Measurements from ENCODE around the gene C1orf105.

C1orf105 gene

DNA sequence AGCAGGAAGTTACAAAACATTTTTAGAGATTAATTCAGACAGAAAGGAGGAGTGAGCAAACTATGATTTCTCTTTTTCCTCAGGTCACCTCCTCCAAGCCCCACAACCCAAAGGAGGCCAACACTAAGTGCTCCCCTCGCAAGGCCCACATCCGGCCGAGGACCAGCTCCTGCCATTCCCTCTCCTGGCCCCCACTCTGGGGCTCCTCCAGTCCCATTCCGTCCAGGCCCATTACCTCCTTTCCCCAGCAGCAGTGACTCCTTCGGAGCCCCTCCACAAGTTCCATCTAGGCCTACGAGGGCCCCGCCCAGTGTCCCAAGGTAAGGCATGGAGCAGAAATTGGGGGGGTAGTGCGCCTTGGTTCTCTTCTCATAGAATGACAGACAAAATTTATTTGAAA is 32.0 kb upstream of the C1orf105 start:
- DNase-seq (ENCODE audit: low read depth) = no peak
- no peak overlapping the region for H3K4me3 ChIP-seq (ENCODE audit: low read depth, low read length)
- TF ChIP-seq, protein P1, sequence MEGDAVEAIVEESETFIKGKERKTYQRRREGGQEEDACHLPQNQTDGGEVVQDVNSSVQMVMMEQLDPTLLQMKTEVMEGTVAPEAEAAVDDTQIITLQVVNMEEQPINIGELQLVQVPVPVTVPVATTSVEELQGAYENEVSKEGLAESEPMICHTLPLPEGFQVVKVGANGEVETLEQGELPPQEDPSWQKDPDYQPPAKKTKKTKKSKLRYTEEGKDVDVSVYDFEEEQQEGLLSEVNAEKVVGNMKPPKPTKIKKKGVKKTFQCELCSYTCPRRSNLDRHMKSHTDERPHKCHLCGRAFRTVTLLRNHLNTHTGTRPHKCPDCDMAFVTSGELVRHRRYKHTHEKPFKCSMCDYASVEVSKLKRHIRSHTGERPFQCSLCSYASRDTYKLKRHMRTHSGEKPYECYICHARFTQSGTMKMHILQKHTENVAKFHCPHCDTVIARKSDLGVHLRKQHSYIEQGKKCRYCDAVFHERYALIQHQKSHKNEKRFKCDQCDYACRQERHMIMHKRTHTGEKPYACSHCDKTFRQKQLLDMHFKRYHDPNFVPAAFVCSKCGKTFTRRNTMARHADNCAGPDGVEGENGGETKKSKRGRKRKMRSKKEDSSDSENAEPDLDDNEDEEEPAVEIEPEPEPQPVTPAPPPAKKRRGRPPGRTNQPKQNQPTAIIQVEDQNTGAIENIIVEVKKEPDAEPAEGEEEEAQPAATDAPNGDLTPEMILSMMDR (IDR thresholded peaks at IDR 0.05; ENCODE audit: insufficient read depth, low read depth, low read length, missing control alignments) = no peak

DNA sequence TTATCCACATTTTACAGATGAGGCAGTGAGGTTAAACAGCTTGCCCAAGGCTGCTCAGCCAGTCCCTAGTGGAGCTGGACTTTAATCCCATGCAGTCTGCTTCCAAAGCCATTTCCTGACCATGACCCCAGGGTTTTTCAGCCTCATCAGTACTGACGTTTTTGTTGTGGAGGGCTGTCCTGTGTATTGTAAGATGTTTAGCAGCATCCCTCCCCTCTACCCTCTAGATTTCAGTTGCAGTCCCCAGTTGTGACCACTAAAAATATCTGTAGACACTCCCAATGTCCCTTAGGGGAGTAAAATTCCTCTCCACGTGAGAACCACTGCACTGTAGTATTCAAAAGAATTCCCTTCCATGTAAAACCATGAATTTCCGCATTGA is 30.2 kb upstream of the C1orf105 start:
- TF ChIP-seq, protein P1 (IDR thresholded peaks at IDR 0.05; ENCODE audit: insufficient read depth, low read depth, low read length, missing control alignments) = no peak
- H3K4me3 ChIP-seq (ENCODE audit: low read depth, low read length) = no peak overlapping the region; the same call in 1 of the 2 replicates
- DNase-seq (ENCODE audit: low read depth) = peak; percentile 88

DNA sequence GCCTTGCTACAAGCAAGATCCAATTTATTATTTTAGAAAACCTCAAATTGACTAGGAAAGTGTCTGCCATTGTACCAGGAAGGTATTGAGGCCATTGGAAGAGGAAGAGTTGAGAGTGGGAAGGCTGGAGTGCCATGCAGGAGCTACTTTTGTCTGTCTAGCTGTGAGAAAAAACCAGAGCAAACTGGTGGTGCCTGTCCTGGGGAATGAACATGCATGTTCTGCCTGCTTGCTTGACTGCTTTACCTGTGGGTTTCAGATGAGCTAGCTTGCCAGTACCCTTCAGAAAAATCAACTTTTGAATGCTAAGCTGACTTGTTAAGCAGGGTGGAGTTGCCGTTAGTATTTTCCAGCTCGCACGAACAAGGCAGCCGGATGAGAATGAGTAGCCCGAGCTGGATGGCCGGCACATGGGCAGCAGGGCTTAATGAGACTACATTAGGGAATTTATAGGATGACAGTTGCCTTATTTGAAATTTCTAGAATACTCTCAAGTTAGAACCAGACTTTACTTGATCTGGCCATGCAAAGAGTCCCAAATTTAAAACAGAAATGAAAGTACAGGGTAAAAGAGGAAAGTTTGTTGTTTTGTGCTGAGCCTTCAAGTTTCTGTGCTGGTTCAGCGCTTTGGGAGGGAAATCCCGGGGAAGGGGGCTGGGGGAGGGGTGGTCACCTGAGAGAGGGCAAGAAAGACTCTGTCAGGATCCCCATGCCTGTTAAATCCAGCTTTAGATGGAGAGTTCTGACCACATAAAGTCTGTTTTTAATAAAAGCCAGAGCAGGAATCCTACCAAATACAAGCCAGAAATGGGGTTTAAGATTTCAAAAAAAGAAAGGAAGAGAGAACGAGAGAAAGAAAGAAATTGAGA is 29.6 kb upstream of the C1orf105 start:
- H3K4me3 ChIP-seq (ENCODE audit: low read depth, low read length) = peak overlapping the region; percentile 44
- TF ChIP-seq, protein P1 (IDR thresholded peaks at IDR 0.05; ENCODE audit: insufficient read depth, low read depth, low read length, missing control alignments) = no peak
- peak; percentile 97 for DNase-seq (ENCODE audit: low read depth)

DNA sequence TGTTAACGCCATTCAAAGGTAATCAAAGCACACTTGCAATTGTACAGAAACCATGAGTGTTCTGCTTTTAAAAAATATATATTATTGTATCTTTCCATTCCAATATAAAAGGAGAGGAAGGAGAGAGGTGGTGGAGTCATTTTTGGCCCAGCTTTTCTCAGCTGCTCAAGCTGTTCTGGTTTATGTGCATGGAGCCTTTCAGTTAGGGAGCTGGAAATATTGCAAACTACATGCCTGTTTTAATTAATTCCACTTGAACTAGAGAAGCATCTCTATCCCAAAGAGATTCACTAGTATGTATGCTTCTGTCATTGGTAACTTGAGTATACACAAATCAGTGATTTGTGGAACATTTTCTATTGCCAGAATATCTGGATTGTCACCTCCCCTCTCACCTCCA is 28.5 kb upstream of the C1orf105 start:
- peak overlapping the region; percentile 44 for H3K4me3 ChIP-seq (ENCODE audit: low read depth, low read length)
- DNase-seq (ENCODE audit: low read depth) = no peak
- TF ChIP-seq, protein P1 (IDR thresholded peaks at IDR 0.05; ENCODE audit: insufficient read depth, low read depth, low read length, missing control alignments) = no peak

DNA sequence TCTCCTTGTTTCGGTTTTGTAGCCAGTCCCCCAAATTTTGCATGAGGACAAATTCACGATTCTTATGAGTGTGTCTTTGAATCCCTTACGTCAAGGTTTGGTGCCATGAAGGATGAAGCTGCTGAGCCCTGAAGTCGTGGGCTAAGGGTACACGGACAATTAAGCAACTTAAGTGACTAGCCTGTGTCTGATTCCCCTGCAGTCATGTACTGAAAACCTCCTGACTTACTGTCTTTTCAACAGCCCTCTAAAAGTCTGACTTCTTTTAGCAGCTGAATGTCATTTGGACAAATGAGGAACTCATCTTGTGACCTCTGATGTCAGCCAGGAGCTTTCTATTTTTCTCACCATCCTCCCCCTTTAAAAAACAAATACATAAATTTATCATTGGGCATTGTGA is 27.1 kb upstream of the C1orf105 start:
- DNase-seq (ENCODE audit: low read depth) = peak; percentile 77

DNA sequence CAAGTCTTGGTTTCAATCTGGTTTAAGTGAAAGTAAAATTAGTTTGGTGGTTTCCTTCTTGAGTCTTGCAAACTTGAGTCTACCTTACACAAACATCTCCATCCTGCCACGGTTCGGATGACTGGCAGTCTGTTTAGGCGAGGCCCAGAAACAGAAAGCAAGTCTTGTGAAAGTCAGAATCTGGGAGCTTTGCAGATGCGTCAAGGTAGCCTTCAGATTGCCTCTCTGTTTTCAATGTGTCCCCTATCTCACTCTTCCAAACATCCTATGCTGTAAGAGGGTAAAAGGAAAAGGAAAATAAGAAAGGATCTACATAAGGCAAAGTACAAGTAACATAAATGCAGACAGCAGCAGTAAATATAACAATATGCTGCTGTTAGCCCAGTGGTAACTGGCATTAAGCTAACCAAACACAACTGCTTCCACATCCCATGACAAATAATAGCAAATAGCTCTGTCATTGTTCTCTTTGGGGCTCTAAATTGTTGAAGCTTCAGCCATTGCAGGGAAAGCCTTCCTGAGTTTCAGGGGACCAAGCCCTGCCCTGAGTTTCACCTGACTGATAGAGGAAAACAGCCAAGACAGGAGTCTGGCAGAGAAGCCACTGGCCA is 26.2 kb upstream of the C1orf105 start:
- peak; percentile 97 for DNase-seq (ENCODE audit: low read depth)
- H3K4me3 ChIP-seq (ENCODE audit: low read depth, low read length) = peak overlapping the region; percentile 33
- TF ChIP-seq, protein P1 (IDR thresholded peaks at IDR 0.05; ENCODE audit: insufficient read depth, low read depth, low read length, missing control alignments) = no peak

More for the DNA sequence above, 27.1 kb upstream of the C1orf105 start:
- H3K4me3 ChIP-seq (ENCODE audit: low read depth, low read length) = peak overlapping the region; percentile 15
- TF ChIP-seq, protein P1 (IDR thresholded peaks at IDR 0.05; ENCODE audit: insufficient read depth, low read depth, low read length, missing control alignments) = no peak

All from GM12865 (cell line).